Measurements from ENCODE around the gene ATG7.

GRCh38 chr3:11300970-11301369 is 28.8 kb downstream of the ATG7 start:
- no peak for TF ChIP-seq ZNF274 (IDR thresholded peaks at IDR 0.05; ENCODE audit: low read depth, low read length)
- no peak for TF ChIP-seq SUZ12 (IDR thresholded peaks at IDR 0.05; ENCODE audit: extremely low read depth, insufficient read depth, insufficient read length)
- no peak for TF ChIP-seq YY1 (IDR thresholded peaks at IDR 0.05; ENCODE audit: insufficient read depth, insufficient read length)
